ENCODE results near the gene MAN1C1.
"Not testable (repeated sequence)": the region's sequence is repeated elsewhere in the genome, so short reads cannot be mapped to it uniquely, and the experiment has no call there.

Gene MAN1C1

GRCh38 chr1:25634066-25634465 lies 17.5 kb downstream of the MAN1C1 start:
- DNase-seq (ENCODE audit: low read depth in 1 of 2, low spot score in 1 of 2) = no peak

- DNase-seq (ENCODE audit: low read depth in 1 of 2, low spot score in 1 of 2) = no peak
Observed at GRCh38 chr1:25634896-25635295, 18.3 kb downstream of the MAN1C1 start.

- DNase-seq (ENCODE audit: low read depth in 1 of 2, low spot score in 1 of 2) = not testable (repeated sequence)
Observed at GRCh38 chr1:25636141-25636540, 19.6 kb downstream of the MAN1C1 start.

GRCh38 chr1:25640646-25641328 lies 24.2 kb downstream of the MAN1C1 start:
- DNase-seq (ENCODE audit: low read depth in 1 of 2, low spot score in 1 of 2) = no peak

- no peak for DNase-seq (ENCODE audit: low read depth in 1 of 2, low spot score in 1 of 2)
Observed at GRCh38 chr1:25641329-25641725, 24.7 kb downstream of the MAN1C1 start.

- no peak for DNase-seq (ENCODE audit: low read depth in 1 of 2, low spot score in 1 of 2)
Observed at GRCh38 chr1:25641931-25642573, 25.5 kb downstream of the MAN1C1 start.

GRCh38 chr1:25642574-25643108 lies 26.1 kb downstream of the MAN1C1 start:
- peak; percentile 33 to 40 for DNase-seq (ENCODE audit: low read depth in 1 of 2, low spot score in 1 of 2)

GRCh38 chr1:25643929-25644328 lies 27.3 kb downstream of the MAN1C1 start:
- no peak for DNase-seq (ENCODE audit: low read depth in 1 of 2, low spot score in 1 of 2)

GRCh38 chr1:25644962-25645361 lies 28.4 kb downstream of the MAN1C1 start:
- DNase-seq (ENCODE audit: low read depth in 1 of 2, low spot score in 1 of 2) = no peak

- no peak for DNase-seq (ENCODE audit: low read depth in 1 of 2, low spot score in 1 of 2)
Observed at GRCh38 chr1:25645637-25646400, 29.2 kb downstream of the MAN1C1 start.

- DNase-seq (ENCODE audit: low read depth in 1 of 2, low spot score in 1 of 2) = no peak
Observed at GRCh38 chr1:25647106-25647505, 30.5 kb downstream of the MAN1C1 start.

GRCh38 chr1:25647863-25648262 lies 31.3 kb downstream of the MAN1C1 start:
- DNase-seq (ENCODE audit: low read depth in 1 of 2, low spot score in 1 of 2) = no peak

- no peak for DNase-seq (ENCODE audit: low read depth in 1 of 2, low spot score in 1 of 2)
Observed at GRCh38 chr1:25648681-25649440, 32.3 kb downstream of the MAN1C1 start.

- no peak for DNase-seq (ENCODE audit: low read depth in 1 of 2, low spot score in 1 of 2)
Observed at GRCh38 chr1:25649505-25650288, 33.1 kb downstream of the MAN1C1 start.

GRCh38 chr1:25650289-25650576 lies 33.6 kb downstream of the MAN1C1 start:
- no peak for DNase-seq (ENCODE audit: low read depth in 1 of 2, low spot score in 1 of 2)

GRCh38 chr1:25651036-25651640 lies 34.5 kb downstream of the MAN1C1 start:
- no peak for DNase-seq (ENCODE audit: low read depth in 1 of 2, low spot score in 1 of 2)

- no peak for DNase-seq (ENCODE audit: low read depth in 1 of 2, low spot score in 1 of 2)
Observed at GRCh38 chr1:25651824-25652741, 35.5 kb downstream of the MAN1C1 start.

GRCh38 chr1:25653558-25653957 lies 37.0 kb downstream of the MAN1C1 start:
- DNase-seq (ENCODE audit: low read depth in 1 of 2, low spot score in 1 of 2) = no peak

GRCh38 chr1:25654109-25654660 lies 37.6 kb downstream of the MAN1C1 start:
- DNase-seq (ENCODE audit: low read depth in 1 of 2, low spot score in 1 of 2) = no peak
